ENCODE results near the gene FGF9. TPM values are rescaled to one million over a fixed set of nuclear protein-coding genes. Genes with fewer than 3 reads are reported as not detected.
A peak's percentile ranks its signal among the peaks of the same experiment; 100 is the strongest.

FGF9 gene
- total RNA-seq, 4 donors from 2014 or later: 0.27 to 1.8 (median 1.4) TPM; not detected in 1

DNA sequence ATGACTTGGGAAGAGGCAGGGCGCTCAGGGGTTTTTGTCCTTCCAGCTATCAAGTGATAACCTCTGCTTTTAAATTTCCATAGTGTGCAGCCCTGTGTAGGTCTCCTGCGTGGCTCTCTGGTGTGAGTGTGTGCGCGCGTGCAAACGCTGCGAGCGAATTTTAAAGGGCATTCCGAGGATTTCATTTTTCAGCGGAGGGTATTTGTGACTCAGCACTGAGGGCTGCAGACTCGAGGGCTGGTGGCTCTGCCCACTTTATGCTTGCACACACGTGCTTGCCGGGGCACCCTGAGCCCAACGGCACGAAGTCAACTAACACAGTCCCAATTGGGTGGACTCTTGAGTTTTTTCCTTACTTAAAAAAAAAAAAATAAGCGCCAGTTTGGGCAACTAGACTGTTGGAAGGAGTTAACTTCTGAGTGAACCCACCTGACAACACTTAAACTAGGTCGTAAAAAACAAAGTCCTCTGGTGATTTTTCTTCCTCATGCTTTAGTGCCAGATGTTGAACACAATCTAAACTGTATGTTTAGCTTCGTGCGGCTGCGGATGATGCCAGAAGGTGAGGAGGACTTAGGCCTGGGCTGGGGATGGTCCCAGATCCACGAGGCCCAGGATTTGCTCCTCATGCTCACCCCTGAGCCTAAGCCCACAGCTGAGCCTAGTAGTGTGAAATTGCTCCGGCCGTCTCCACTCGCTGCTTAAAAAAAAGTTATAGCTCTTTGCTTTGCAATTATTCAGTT lies 2.1 kb downstream of the FGF9 start:
- intact Hi-C loops (cut with DNase I; ENCODE audit: low total_unique reads): no loop called here
- no peaks in the 10 kb centered on the region for H3K9me3 ChIP-seq
- peak overlapping the region in 3 of 4 donors; percentile 45 to 86 (median 57) for H3K4me3 ChIP-seq
- DNase-seq: no peak
- 4 to 16% methylated on average over 12 to 24 of the region's 24 CpGs for WGBS, 2 donors (ENCODE audit: low coverage in 1 of 2)
- no peak for TF ChIP-seq POLR2A (IDR thresholded peaks at IDR 0.05)
- TF ChIP-seq, protein P1, sequence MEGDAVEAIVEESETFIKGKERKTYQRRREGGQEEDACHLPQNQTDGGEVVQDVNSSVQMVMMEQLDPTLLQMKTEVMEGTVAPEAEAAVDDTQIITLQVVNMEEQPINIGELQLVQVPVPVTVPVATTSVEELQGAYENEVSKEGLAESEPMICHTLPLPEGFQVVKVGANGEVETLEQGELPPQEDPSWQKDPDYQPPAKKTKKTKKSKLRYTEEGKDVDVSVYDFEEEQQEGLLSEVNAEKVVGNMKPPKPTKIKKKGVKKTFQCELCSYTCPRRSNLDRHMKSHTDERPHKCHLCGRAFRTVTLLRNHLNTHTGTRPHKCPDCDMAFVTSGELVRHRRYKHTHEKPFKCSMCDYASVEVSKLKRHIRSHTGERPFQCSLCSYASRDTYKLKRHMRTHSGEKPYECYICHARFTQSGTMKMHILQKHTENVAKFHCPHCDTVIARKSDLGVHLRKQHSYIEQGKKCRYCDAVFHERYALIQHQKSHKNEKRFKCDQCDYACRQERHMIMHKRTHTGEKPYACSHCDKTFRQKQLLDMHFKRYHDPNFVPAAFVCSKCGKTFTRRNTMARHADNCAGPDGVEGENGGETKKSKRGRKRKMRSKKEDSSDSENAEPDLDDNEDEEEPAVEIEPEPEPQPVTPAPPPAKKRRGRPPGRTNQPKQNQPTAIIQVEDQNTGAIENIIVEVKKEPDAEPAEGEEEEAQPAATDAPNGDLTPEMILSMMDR (IDR thresholded peaks at IDR 0.05): peak in 1 of 5 experiments; percentile 22
- H3K36me3 ChIP-seq: no peaks in the 10 kb centered on the region
- in situ Hi-C loops (cut with MboI; ENCODE audit: low pct_ligation_motif_present in 1 of 4, low pct_unique_long_range_greater_than_20kb in 1 of 4, low sequenced_read_pairs in 3 of 4): no loop called here
- H3K4me1 ChIP-seq: peaks cover 0 to 66% (median 56%) of the 10 kb centered on the region in 4 donors
- H3K27me3 ChIP-seq: peaks cover 68% of the 10 kb centered on the region
- peak overlapping the region; percentile 44 to 75 (median 54) for H3K27ac ChIP-seq

DNA sequence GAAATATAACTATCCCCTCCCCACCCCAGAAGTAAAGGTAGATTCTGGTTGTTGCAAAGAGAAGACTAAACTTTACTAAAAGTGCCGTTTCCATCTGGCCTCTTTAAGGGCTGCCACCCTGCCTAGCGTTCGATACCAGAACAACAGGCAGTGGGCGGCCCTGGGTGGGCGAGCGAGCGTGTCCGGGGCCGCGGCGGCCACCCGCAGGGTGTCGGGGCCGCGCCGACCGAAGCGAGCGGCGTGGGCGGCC lies 2.6 kb downstream of the FGF9 start:
- H3K9me3 ChIP-seq: no peaks in the 10 kb centered on the region
- intact Hi-C loops (cut with DNase I; ENCODE audit: low total_unique reads) (no loop called here), in situ Hi-C loops (cut with MboI; ENCODE audit: low pct_ligation_motif_present in 1 of 4, low pct_unique_long_range_greater_than_20kb in 1 of 4, low sequenced_read_pairs in 3 of 4) (no loop called here)
- H3K27ac ChIP-seq: peak overlapping the region; percentile 44 to 75 (median 54)
- 0% methylated on average over 2 to 21 of the region's 21 CpGs for WGBS, 2 donors (ENCODE audit: low coverage in 1 of 2)
- no peaks in the 10 kb centered on the region for H3K36me3 ChIP-seq
- TF ChIP-seq, protein P1 (IDR thresholded peaks at IDR 0.05): peak in 2 of 5 experiments; percentile 15 to 30
- TF ChIP-seq POLR2A (IDR thresholded peaks at IDR 0.05) (no peak), EP300 (IDR thresholded peaks at IDR 0.05; ENCODE audit: low read depth) (no peak), POLR2AphosphoS5 (IDR thresholded peaks at IDR 0.05) (no peak)
- DNase-seq: no peak
- peaks cover 0 to 64% (median 56%) of the 10 kb centered on the region in 4 donors for H3K4me1 ChIP-seq
- peaks cover 63% of the 10 kb centered on the region for H3K27me3 ChIP-seq
- peak overlapping the region; percentile 22 to 86 (median 51) for H3K4me3 ChIP-seq

DNA sequence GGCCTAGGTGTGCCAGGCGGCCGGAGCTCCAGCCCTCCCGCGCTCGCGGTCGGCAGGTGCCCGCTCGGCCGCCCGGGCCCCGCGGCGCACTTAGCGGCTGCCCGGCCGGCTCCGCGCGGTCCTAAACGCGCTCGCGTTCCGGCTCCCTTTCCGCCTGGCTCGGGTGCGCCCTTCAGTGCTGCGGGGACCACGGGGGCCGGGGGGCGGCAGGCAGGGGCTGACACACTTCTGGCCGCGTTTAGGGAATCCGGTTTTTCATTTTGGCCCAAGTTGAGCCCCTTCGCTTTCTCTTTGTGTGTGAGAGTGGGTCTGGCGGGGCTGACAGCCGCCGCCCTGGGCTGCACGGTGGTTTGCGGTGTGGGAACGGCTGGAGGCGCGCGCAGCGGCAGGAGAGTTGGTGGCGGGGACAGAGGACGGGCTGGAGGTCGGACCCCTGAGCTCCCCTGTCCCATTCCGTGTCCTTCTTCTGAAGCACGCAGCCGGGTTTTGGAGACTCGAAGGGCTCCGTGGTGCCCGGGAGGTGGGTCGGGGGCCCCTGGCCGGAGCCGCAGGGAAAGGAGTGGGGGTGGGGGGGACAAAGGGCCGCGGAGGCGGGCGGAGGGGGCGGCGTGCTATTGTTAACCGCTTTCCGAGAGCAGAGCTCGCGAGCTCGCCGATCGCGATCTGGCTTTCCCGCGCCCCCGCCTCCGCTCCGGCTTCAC lies 3.1 kb downstream of the FGF9 start:
- Histone ChIP-seq H3K27me3 (peaks cover 61% of the 10 kb centered on the region), H3K4me1 (peaks cover 0 to 60% (median 52%) of the 10 kb centered on the region in 4 donors), H3K4me3 (peak overlapping the region; percentile 45 to 86 (median 60)), H3K27ac (peak overlapping the region; percentile 44 to 75 (median 64)), H3K36me3 (no peaks in the 10 kb centered on the region), H3K9me3 (no peaks in the 10 kb centered on the region)
- intact Hi-C loops (cut with DNase I; ENCODE audit: low total_unique reads): no loop called here
- WGBS, 2 donors (ENCODE audit: low coverage in 1 of 2): 0% methylated on average over 27 of the region's 77 CpGs; no CpG with 5 or more reads in 1 of the 2 donors
- in situ Hi-C loops (cut with MboI; ENCODE audit: low pct_ligation_motif_present in 1 of 4, low pct_unique_long_range_greater_than_20kb in 1 of 4, low sequenced_read_pairs in 3 of 4): no loop called here
- DNase-seq: peak; percentile 60
- TF ChIP-seq, protein P1 (IDR thresholded peaks at IDR 0.05): no peak
- TF ChIP-seq POLR2A (IDR thresholded peaks at IDR 0.05) (no peak), POLR2AphosphoS5 (IDR thresholded peaks at IDR 0.05) (no peak), EP300 (IDR thresholded peaks at IDR 0.05; ENCODE audit: low read depth) (no peak)

DNA sequence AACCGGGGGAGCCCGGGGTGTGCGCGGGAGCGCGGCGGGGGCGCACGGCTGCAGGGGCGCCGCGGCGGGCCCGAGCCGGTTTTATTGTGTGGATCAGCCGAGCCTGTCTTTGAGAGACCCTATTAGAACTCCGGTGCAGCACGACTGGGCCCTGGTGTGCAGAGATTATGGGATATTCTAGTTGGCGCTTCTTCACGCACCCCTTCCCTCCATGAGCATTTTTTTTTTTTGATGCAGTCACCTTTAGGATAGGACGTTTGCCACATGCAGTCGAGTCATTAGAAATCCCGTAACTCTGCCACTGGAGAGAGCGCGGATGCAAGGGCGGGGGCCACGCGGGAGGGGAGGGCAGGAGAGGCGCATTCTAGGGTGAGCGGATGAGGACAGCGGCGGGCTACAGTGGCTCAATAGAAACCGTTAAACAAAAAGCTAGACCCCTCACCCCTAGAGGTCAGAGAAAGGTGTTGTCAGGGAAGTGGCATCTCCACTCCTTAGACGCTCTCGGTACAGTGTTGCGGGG lies 3.7 kb downstream of the FGF9 start:
- peaks cover 0 to 54% (median 46%) of the 10 kb centered on the region in 4 donors for H3K4me1 ChIP-seq
- H3K27ac ChIP-seq: peak overlapping the region; percentile 44 to 75 (median 64)
- in situ Hi-C loops (cut with MboI; ENCODE audit: low pct_ligation_motif_present in 1 of 4, low pct_unique_long_range_greater_than_20kb in 1 of 4, low sequenced_read_pairs in 3 of 4): no loop called here
- DNase-seq: no peak
- no peaks in the 10 kb centered on the region for H3K36me3 ChIP-seq
- H3K27me3 ChIP-seq: peaks cover 61% of the 10 kb centered on the region
- 0 to 2% methylated on average over 2 to 33 of the region's 36 CpGs for WGBS, 2 donors (ENCODE audit: low coverage in 1 of 2)
- H3K9me3 ChIP-seq: no peaks in the 10 kb centered on the region
- TF ChIP-seq EP300 (IDR thresholded peaks at IDR 0.05; ENCODE audit: low read depth): no peak
- no peak for TF ChIP-seq POLR2AphosphoS5 (IDR thresholded peaks at IDR 0.05)
- TF ChIP-seq, protein P1 (IDR thresholded peaks at IDR 0.05): no peak
- TF ChIP-seq POLR2A (IDR thresholded peaks at IDR 0.05): no peak
- H3K4me3 ChIP-seq: peak overlapping the region; percentile 45 to 86 (median 60)
- intact Hi-C loops (cut with DNase I; ENCODE audit: low total_unique reads): no loop called here

Measured in transverse colon (tissue), 4 donors.